Effector CD8-positive, alpha-beta T cell (primary cell): ENCODE measurements around the gene NXPE3.

Source experiments
- DNase-seq: peaks from one replicate; lab custom pipeline; 2025; lab: John Stamatoyannopoulos, UW

NXPE3 gene

GRCh38 chr3:101828691-101829436 lies 49.9 kb downstream of the NXPE3 start:
- no peak for DNase-seq

GRCh38 chr3:101829437-101829830 lies 50.4 kb downstream of the NXPE3 start:
- no peak for DNase-seq

- no peak for DNase-seq
Measured at GRCh38 chr3:101829874-101830273, 50.9 kb downstream of the NXPE3 start.

GRCh38 chr3:101833446-101833974 lies 54.5 kb downstream of the NXPE3 start:
- DNase-seq = no peak

GRCh38 chr3:101835676-101836075 lies 56.7 kb downstream of the NXPE3 start:
- no peak for DNase-seq

GRCh38 chr3:101836160-101836559 lies 57.1 kb downstream of the NXPE3 start:
- no peak for DNase-seq

- no peak for DNase-seq
Measured at GRCh38 chr3:101836652-101837598, 57.9 kb downstream of the NXPE3 start.

- DNase-seq = no peak
Measured at GRCh38 chr3:101838691-101839090, 59.7 kb downstream of the NXPE3 start.

GRCh38 chr3:101840066-101840465 lies 61.1 kb downstream of the NXPE3 start:
- DNase-seq = no peak

- no peak for DNase-seq
Measured at GRCh38 chr3:101842245-101842934, 63.4 kb downstream of the NXPE3 start.

GRCh38 chr3:101842935-101843330 lies 63.9 kb downstream of the NXPE3 start:
- no peak for DNase-seq

- no peak for DNase-seq
Measured at GRCh38 chr3:101845425-101845824, 66.4 kb downstream of the NXPE3 start.

GRCh38 chr3:101846709-101847108 lies 67.7 kb downstream of the NXPE3 start:
- DNase-seq = no peak

- DNase-seq = no peak
Measured at GRCh38 chr3:101847328-101847727, 68.3 kb downstream of the NXPE3 start.

- no peak for DNase-seq
Measured at GRCh38 chr3:101848326-101848725, 69.3 kb downstream of the NXPE3 start.

GRCh38 chr3:101848754-101849713 lies 70.0 kb downstream of the NXPE3 start, which contains the start of gene NFKBIZ:
TSS of gene NFKBIZ (plus strand) at chr3:101849514. CDS start at chr3:101849629, 115 bp downstream.
- peak; percentile 85 for DNase-seq

GRCh38 chr3:101849714-101850245 lies 70.8 kb downstream of the NXPE3 start:
- DNase-seq = peak; percentile 39

- peak; percentile 45 for DNase-seq
Measured at GRCh38 chr3:101850246-101851051, 71.4 kb downstream of the NXPE3 start.

GRCh38 chr3:101851072-101851770 lies 72.2 kb downstream of the NXPE3 start:
- no peak for DNase-seq
